H1 (cell line): ENCODE data around the gene PROX2. TPM values are rescaled to one million over a fixed set of nuclear protein-coding genes. Genes with fewer than 3 reads are reported as not detected.

Experiments used
- BCL11A ChIP-seq, 2 experiments: IDR thresholded peaks; one replicate each; pipeline ENCODE4 v1.6.1; 2011; ENCODE audit warnings: low read depth in 2 of 2, low read length in 2 of 2, mild to moderate bottlenecking in 2 of 2
- EP300 ChIP-seq, 2 experiments: IDR thresholded peaks; 1 replicate in 1 of 2; 2 replicates in 1 of 2; pipeline ENCODE4 v1.6.1; 2011 to 2012; ENCODE audit warnings: low read depth in 2 of 2, low read length in 2 of 2, mild to moderate bottlenecking in 2 of 2, borderline replicate concordance in 1 of 2, inconsistent platforms in 1 of 2, moderate library complexity in 1 of 2
- FOSL1 ChIP-seq: IDR thresholded peaks from 2 replicates; pipeline ENCODE4 v1.6.1; 2011; ENCODE audit warnings: mild to moderate bottlenecking, low read depth, low read length, moderate library complexity; ENCODE audit not compliant: insufficient read depth
- KDM4A ChIP-seq: IDR thresholded peaks from one replicate; pipeline ENCODE4 v1.7.1; 2012; ENCODE audit warnings: low read depth, mild to moderate bottlenecking, moderate library complexity, low read length, inconsistent platforms; ENCODE audit not compliant: severe bottlenecking
- KDM5A ChIP-seq: fragments of 200-600 bp; IDR thresholded peaks from 2 replicates; pipeline ENCODE4 v1.7.1; 2012; ENCODE audit warnings: mild to moderate bottlenecking, low read length, inconsistent platforms, mixed read lengths
- NANOG ChIP-seq: IDR thresholded peaks from 2 replicates; pipeline ENCODE4 v1.6.1; 2011; ENCODE audit warnings: low read length, low read depth, mild to moderate bottlenecking, inconsistent platforms; ENCODE audit not compliant: insufficient read depth, poor library complexity, severe bottlenecking
- NRF1 ChIP-seq: IDR thresholded peaks from 2 replicates; pipeline ENCODE4 v1.6.1; 2011; ENCODE audit warnings: mild to moderate bottlenecking, low read depth, low read length, improper control_type of control experiment
- PHF8 ChIP-seq: fragments of 200-600 bp; sonication (generic); conservative IDR thresholded peaks from 2 replicates; pipeline ENCODE4 v1.7.1; 2012; ENCODE audit warnings: low read depth, mild to moderate bottlenecking, inconsistent platforms, low read length, moderate library complexity
- POU5F1 ChIP-seq: IDR thresholded peaks from 2 replicates; pipeline ENCODE4 v1.6.1; 2011; ENCODE audit warnings: low read depth, mild to moderate bottlenecking, low read length, moderate library complexity
- RBBP5 ChIP-seq: IDR thresholded peaks from 2 replicates; pipeline ENCODE4 v1.7.1; 2012; ENCODE audit warnings: low read depth, mild to moderate bottlenecking, inconsistent platforms, low read length, moderate library complexity, borderline replicate concordance
- RNF2 ChIP-seq: fragments of 200-900, 300-1000 bp; sonication (generic); IDR thresholded peaks from 2 replicates; pipeline ENCODE4 v1.7.1; 2016; ENCODE audit warnings: borderline replicate concordance, low read depth, mild to moderate bottlenecking, antibody characterized with exemption, low read length; ENCODE audit not compliant: poor library complexity, severe bottlenecking; ENCODE audit errors: missing control alignments
- SIRT6 ChIP-seq: IDR thresholded peaks from one replicate; pipeline ENCODE4 v1.7.1; 2012; ENCODE audit warnings: low read length, inconsistent platforms
- SIX5 ChIP-seq: IDR thresholded peaks from 2 replicates; pipeline ENCODE4 v1.6.1; 2011; ENCODE audit warnings: mild to moderate bottlenecking, low read depth, low read length
- SP1 ChIP-seq: IDR thresholded peaks from 2 replicates; pipeline ENCODE4 v1.6.1; 2011; ENCODE audit warnings: low read depth, low read length
- SUZ12 ChIP-seq: fragments of 200-600 bp; sonication (generic); IDR thresholded peaks from 2 replicates; pipeline ENCODE4 v1.6.1; 2012; ENCODE audit warnings: mild to moderate bottlenecking, inconsistent platforms, low read length, moderate library complexity, mixed read lengths
- TAF1 ChIP-seq: IDR thresholded peaks from 2 replicates; pipeline ENCODE4 v1.6.1; 2011; ENCODE audit warnings: mild to moderate bottlenecking, low read depth, low read length
- TAF7 ChIP-seq: optimal IDR thresholded peaks from 2 replicates; pipeline ENCODE3; 2011; ENCODE audit warnings: low read depth, mild to moderate bottlenecking, inconsistent platforms, low read length, moderate library complexity, borderline replicate concordance
- polyA plus RNA-seq, 7 experiments: library from polyadenylated mRNA; depleted of rRNA in 3 of 7; stranded (reverse) in 5 of 7; unstranded in 2 of 7; fragments of >200 nt in 5 of 7; fragments of 200-250 nt in 2 of 7; gene quantifications; 1 replicate in 5 of 7; 2 replicates in 1 of 7; 4 replicates in 1 of 7; pipeline versions ENCODE4 v1.2.1 to v1.2.3, GENCODE V29; 2011 to 2013; ENCODE audit warnings: missing spikeins in 2 of 7, mixed read lengths in 2 of 7
- total RNA-seq: library from RNA; stranded (reverse); fragmentation: NEBNext Ultra II Directional; extraction: Animal tissue kit (Norgen Biotek cat#: 25700); gene quantifications from 2 replicates; pipeline ENCODE4 v1.2.1, GENCODE V29; 2021
- TF ChIP-seq, protein P1 (sequence below), 3 experiments: IDR thresholded peaks; 1 replicate in 2 of 3; 2 replicates in 1 of 3; pipeline versions ENCODE4 v1.5.1 to v1.6.1; 2011; ENCODE audit warnings: low read length in 3 of 3, mild to moderate bottlenecking in 3 of 3, inconsistent platforms in 2 of 3, low read depth in 1 of 3, moderate library complexity in 1 of 3; ENCODE audit not compliant: insufficient read depth in 1 of 3; ENCODE audit errors: control extremely low read depth in 1 of 3
- TF ChIP-seq, protein P2 (sequence below): IDR thresholded peaks from 2 replicates; pipeline ENCODE4 v1.6.1; 2012; ENCODE audit warnings: low read length, inconsistent platforms

Gene PROX2
- total and polyA plus RNA-seq, 2 of the 8 experiments (the other 6 are each of a cell fraction or from before 2014, with no cell fraction given) = 0.03 TPM; not detected in 1

DNA sequence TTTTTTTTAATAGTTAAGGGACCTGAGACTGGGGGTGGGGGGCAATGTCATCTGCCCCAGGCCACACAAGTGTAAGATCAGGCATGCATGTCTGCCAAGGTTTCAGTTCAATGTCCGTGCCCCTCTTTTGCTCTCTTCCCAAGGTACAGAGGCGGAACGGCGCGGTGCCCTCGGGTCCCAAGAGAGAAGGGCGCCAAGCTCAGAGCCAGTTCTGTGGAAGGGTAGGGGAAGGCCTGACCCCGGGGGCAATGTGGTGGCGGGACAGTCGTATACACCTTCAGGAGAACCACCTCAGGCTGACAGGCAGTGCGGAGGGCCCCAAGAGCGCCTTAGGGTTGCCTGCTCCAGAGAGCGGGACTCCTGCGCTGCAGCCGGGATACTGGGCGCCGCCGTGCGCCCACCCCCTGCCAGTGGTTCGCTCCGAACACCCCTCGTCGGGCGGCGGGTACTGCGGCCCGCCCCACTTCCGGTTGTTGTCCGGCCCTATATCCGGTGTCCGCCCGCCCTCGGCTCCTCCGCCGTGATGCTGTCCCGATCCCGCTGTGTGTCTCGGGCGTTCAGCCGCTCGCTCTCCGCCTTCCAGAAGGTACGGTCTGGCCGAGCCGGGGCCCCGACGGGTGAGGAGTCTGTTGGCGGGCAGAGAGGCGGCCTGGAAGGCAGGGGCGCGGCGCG lies 5.6 kb upstream of the PROX2 start, which contains the start of gene DLST (continued):
- TF ChIP-seq, protein P1, sequence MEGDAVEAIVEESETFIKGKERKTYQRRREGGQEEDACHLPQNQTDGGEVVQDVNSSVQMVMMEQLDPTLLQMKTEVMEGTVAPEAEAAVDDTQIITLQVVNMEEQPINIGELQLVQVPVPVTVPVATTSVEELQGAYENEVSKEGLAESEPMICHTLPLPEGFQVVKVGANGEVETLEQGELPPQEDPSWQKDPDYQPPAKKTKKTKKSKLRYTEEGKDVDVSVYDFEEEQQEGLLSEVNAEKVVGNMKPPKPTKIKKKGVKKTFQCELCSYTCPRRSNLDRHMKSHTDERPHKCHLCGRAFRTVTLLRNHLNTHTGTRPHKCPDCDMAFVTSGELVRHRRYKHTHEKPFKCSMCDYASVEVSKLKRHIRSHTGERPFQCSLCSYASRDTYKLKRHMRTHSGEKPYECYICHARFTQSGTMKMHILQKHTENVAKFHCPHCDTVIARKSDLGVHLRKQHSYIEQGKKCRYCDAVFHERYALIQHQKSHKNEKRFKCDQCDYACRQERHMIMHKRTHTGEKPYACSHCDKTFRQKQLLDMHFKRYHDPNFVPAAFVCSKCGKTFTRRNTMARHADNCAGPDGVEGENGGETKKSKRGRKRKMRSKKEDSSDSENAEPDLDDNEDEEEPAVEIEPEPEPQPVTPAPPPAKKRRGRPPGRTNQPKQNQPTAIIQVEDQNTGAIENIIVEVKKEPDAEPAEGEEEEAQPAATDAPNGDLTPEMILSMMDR (IDR thresholded peaks at IDR 0.05; ENCODE audit: control extremely low read depth in 1 of 3, insufficient read depth in 1 of 3, low read depth in 1 of 3, low read length in 3 of 3) = no peak
- TF ChIP-seq, protein P2, sequence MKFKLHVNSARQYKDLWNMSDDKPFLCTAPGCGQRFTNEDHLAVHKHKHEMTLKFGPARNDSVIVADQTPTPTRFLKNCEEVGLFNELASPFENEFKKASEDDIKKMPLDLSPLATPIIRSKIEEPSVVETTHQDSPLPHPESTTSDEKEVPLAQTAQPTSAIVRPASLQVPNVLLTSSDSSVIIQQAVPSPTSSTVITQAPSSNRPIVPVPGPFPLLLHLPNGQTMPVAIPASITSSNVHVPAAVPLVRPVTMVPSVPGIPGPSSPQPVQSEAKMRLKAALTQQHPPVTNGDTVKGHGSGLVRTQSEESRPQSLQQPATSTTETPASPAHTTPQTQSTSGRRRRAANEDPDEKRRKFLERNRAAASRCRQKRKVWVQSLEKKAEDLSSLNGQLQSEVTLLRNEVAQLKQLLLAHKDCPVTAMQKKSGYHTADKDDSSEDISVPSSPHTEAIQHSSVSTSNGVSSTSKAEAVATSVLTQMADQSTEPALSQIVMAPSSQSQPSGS = no peak
- TF ChIP-seq EP300 (IDR thresholded peaks at IDR 0.05; ENCODE audit: borderline replicate concordance in 1 of 2, low read depth in 2 of 2, low read length in 2 of 2) = peak in 1 of 2 experiments; percentile 100; a peak in 2 of 3 replicates
- no peak for TF ChIP-seq POU5F1
- no peak for TF ChIP-seq NRF1
- peak; percentile 59; the same call in 1 of the 2 replicates for TF ChIP-seq KDM5A
- no peak for TF ChIP-seq FOSL1
- no peak for TF ChIP-seq SUZ12
- no peak for TF ChIP-seq NANOG
- peak; percentile 65 for TF ChIP-seq TAF7
- peak; percentile 84 for TF ChIP-seq TAF1
- TF ChIP-seq PHF8 = peak; percentile 90; the same call in 1 of the 2 replicates
- TF ChIP-seq RBBP5 = peak; percentile 94; the same call in 1 of the 2 replicates
- TF ChIP-seq SIRT6 = no peak
- no peak for TF ChIP-seq BCL11A (IDR thresholded peaks at IDR 0.05; ENCODE audit: low read depth in 2 of 2, low read length in 2 of 2)
- peak; percentile 87 for TF ChIP-seq KDM4A
- TF ChIP-seq RNF2 = no peak
- TF ChIP-seq SP1 = peak; percentile 81; the same call in 1 of the 2 replicates
- TF ChIP-seq SIX5 = peak; percentile 68
